Left kidney (tissue), 8 donors: Measurements from ENCODE around the gene GPM6B. TPM values are rescaled to one million over a fixed set of nuclear protein-coding genes. Genes with fewer than 3 reads are reported as not detected.

Experiments
- DNase-seq: peaks from one replicate; pipeline ENCODE4 v3.0.0-alpha.2; 2013
- long read RNA-seq, 8 donors: transcript quantifications; one replicate each; lab custom pipeline, GENCODE V29; 2026
- polyA plus RNA-seq: library from polyadenylated mRNA; unstranded; fragments of 120-200 nt; gene quantifications from one replicate; pipeline ENCODE4 v1.2.1, GENCODE V29; 2013; ENCODE audit not compliant: insufficient read length

GPM6B gene, protein sequence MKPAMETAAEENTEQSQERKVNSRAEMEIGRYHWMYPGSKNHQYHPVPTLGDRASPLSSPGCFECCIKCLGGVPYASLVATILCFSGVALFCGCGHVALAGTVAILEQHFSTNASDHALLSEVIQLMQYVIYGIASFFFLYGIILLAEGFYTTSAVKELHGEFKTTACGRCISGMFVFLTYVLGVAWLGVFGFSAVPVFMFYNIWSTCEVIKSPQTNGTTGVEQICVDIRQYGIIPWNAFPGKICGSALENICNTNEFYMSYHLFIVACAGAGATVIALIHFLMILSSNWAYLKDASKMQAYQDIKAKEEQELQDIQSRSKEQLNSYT
- 21.5 TPM for polyA plus RNA-seq
- long read RNA-seq, donor 1, transcript GPM6B-205 (7 exons, 3,957 nt), result major isoform, 9 of 9 reads
- long read RNA-seq, donor 1, partial matches to known transcripts, result 0 of 9 reads
- long read RNA-seq, donor 1, other reads (novel, unspliced or antisense), result 0 of 9 reads
- long read RNA-seq, donor 2, transcript GPM6B-205 (7 exons, 3,957 nt), result major isoform, 5 of 5 reads
- long read RNA-seq, donor 2, partial matches to known transcripts, result 0 of 5 reads
- long read RNA-seq, donor 2, other reads (novel, unspliced or antisense), result 0 of 5 reads
- long read RNA-seq, donor 3, partial matches to known transcripts, result 0 of 4 reads
- long read RNA-seq, donor 3, other reads (novel, unspliced or antisense), result 0 of 4 reads
- long read RNA-seq, donor 4, result 0 reads
- long read RNA-seq, donor 5, partial matches to known transcripts, result 0 of 4 reads
- long read RNA-seq, donor 5, other reads (novel, unspliced or antisense), result 0 of 4 reads
- long read RNA-seq, donor 6, transcript GPM6B-205 (7 exons, 3,957 nt), result major isoform, 8 of 8 reads
- long read RNA-seq, donor 6, partial matches to known transcripts, result 0 of 8 reads
- long read RNA-seq, donor 6, other reads (novel, unspliced or antisense), result 0 of 8 reads
- long read RNA-seq, donor 7, partial matches to known transcripts, result 0 of 4 reads
- long read RNA-seq, donor 7, other reads (novel, unspliced or antisense), result 0 of 4 reads
- long read RNA-seq, donor 8, partial matches to known transcripts, result 0 of 1 reads
- long read RNA-seq, donor 8, other reads (novel, unspliced or antisense), result 0 of 1 reads

GRCh38 chrX:13816643-13817627 lies at the start of gene GPM6B:
GPM6B (minus strand) TSS chrX:13817093; CDS start chrX:13816904, 189 bp downstream.
- peak; percentile 6 for DNase-seq

- DNase-seq, result no peak
Observed at GRCh38 chrX:13864264-13864663, 47.4 kb upstream of the GPM6B start.

- DNase-seq, result no peak
Observed at GRCh38 chrX:13863324-13863723, 46.4 kb upstream of the GPM6B start.

GRCh38 chrX:13859724-13860123 lies 42.8 kb upstream of the GPM6B start:
- no peak for DNase-seq

GRCh38 chrX:13857804-13858203 lies 40.9 kb upstream of the GPM6B start:
- no peak for DNase-seq

GRCh38 chrX:13855689-13856450 lies 39.0 kb upstream of the GPM6B start:
- DNase-seq, result no peak

- DNase-seq, result no peak
Observed at GRCh38 chrX:13854003-13854402, 37.1 kb upstream of the GPM6B start.

GRCh38 chrX:13852001-13852695 lies 35.3 kb upstream of the GPM6B start:
- DNase-seq, result no peak

- no peak for DNase-seq
Observed at GRCh38 chrX:13845721-13846378, 29.0 kb upstream of the GPM6B start.

DNA sequence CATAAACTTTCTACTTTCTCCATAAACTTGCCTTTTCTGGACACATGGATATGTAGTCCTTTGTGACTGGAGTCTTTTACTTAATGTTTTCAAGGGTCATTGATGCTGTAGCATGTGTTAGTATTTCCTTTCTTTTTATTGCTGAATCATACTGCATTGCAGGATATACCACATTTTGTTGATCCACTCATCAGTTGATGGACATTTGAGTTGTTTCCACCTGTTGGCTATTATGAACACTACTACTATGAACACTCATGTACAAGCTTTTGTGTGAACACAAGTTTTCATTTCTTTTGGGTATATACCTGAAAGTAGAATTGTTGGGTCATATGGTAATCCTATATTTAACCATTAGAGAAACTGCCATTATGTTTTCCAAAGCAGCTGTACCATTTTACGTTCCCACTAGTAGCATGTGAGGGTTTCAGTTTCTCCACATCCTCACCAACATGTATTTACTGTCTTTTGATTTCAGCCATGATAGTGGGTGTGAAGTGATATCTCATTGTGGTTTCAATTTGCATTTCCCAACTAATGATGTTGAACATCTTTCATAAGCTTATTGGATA lies 26.3 kb upstream of the GPM6B start:
- no peak for DNase-seq

DNA sequence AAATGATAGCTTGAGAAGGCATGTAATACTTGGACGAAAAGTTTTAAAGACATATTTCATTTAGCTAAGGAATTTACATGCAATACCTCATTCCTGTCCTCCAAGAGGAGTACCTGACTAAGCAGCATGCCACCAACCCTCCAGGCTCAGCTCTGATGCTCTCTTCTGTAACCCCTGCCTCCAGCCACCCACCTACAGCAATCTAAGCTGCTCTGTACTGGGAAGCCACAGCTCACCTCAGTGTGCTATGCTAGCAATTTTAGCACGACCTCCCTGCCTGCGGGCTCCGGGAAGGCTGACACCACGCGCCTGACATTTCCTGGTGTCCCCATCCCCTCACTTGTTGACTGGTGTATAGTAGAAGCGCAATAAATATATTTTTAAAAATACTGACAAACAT lies 23.2 kb upstream of the GPM6B start:
- no peak for DNase-seq

- no peak for DNase-seq
Observed at GRCh38 chrX:13837290-13837745, 20.4 kb upstream of the GPM6B start.

- no peak for DNase-seq
Observed at GRCh38 chrX:13836575-13836974, 19.7 kb upstream of the GPM6B start.

DNA sequence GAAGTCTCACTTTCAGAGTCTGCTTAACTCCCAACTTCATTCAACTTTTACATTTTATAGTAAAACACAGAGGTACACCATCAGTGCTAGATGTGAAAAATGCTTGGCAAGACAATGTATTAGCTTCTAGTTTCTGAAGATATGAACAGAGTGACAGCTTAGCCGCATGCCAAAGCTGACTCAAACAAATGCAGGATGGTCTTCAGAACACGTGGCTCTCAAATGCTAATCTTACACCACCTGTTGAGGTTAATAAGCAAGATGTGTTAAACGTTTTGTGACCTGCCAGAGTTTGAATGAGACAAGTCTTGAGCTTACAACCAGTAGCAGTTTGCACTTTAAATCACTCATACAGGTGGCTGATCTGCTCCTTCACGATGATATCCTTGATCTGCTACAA lies 18.9 kb upstream of the GPM6B start:
- DNase-seq, result no peak

DNA sequence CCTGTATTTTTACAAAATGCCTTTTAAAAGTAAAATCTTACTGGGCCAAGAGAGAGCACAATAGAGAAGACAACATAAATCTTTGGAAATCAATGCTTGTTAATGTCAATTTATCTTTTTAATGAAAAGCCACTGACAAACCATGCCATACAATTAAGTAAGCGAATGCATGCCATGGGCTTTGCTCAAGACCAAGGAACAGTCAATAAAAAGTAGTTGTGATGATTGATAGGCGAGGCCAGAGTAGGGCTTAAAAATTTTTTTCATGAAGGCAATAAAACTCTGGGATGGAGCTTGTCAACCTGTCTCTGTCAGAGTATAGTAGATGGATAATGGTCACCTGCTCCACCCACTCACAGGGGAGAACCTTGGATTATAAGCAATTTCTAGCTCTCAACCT lies 17.5 kb upstream of the GPM6B start:
- DNase-seq, result no peak

DNA sequence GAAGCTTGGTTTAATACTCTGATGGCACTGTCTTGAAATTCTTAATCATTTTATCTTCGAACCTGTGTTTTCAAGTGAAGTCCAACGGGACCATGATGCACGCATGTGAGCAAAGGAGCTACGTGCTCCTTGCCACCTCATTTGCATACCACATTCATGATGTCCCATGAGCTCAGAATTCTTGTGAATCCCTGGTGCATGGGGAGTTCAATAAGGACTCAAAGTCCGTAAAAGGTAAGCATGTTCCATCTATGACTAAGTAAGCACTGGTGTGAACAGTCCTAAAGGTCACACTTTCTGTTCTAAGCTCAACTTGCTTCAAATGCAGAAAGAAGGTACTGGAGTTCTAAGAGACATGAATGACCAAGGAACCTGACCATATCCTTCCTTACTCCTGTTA lies 13.1 kb upstream of the GPM6B start:
- DNase-seq, result no peak

DNA sequence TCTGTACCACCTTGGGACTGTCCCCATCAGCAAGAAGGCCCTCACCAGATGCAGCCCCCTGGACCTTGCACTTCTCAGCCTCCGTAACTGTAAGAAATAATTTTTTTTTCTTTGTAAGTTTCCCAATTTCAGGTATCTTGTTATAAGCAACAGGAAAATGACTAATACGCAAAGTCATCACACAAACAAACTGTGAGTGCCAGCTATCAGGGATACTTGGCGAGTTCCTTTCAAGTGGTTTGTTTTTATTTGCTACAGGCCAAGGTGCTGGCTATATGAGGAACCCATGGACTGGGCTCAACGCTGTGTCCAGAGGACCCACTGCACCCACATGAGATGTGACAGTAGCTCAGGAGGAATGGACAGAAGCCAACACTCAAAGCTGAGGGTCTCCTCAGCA lies 11.5 kb upstream of the GPM6B start:
- no peak for DNase-seq

DNA sequence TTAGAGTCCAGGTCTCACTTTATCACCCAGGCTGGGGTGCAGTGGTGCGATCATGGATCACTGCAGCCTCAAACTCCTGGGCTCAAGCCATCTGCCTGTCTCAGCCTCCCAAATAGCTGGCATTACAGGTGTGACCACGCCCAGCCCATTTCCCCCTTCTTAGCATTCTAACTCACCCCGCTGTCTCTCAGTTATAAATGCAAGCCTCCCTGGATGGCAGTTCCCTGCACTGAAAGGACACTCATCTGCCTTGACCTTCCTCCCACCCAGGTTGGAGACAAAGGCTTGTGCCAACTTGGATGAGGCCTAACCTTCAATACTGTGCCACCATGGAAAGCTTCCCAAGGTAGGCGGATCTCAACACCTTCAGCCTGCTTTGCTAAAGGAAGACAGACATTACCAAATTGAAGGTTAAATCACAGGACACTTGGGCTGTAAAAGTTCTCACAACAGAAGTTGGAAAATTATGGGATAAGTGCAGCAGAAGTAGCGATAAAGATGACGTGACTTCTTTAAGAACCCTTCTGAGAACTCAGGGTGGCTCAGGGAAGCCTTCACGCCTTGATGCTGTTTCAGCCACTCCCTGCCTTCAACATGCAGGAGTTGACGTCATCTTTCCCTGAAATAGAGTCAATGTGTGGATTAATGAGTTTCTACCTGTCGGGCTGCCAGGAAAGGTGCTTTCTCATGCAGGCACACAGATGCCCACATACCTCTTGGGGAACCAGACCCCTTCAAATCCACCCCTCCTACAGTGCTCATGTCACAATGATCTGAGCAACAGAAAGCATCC lies 10.6 kb upstream of the GPM6B start:
- DNase-seq, result no peak
